GM23338 (cell line): ENCODE measurements around the gene PRDX3. TPM values are rescaled to one million over a fixed set of nuclear protein-coding genes. Genes with fewer than 3 reads are reported as not detected.

Source experiments
- ATAC-seq: fragments of 200-7000 bp; cut with Tn5 transposase; 3 replicates; pipeline ENCODE4 v1.9.1; 2020
- DNase-seq: peaks from one replicate; pipeline ENCODE4 v3.0.0-alpha.2; 2015; ENCODE audit warnings: low spot score
- H2AFZ ChIP-seq: fragments of 200-600 bp; sonication (generic); 2 replicates; pipeline ENCODE4 v1.8.0; 2016; ENCODE audit warnings: antibody characterized with exemption, mild to moderate bottlenecking, moderate library complexity
- H3F3A ChIP-seq: fragments of 200-600 bp; sonication (generic); replicated peaks from 2 replicates; pipeline ENCODE4 v1.8.0; 2017; ENCODE audit warnings: antibody characterized with exemption, mixed run types, low read depth
- H3K27ac ChIP-seq: fragments of 200-600 bp; sonication (generic); 2 replicates; pipeline ENCODE4 v1.6.1; 2016; ENCODE audit warnings: low read depth
- H3K27me3 ChIP-seq: fragments of 200-600 bp; sonication (generic); 2 replicates; pipeline ENCODE4 v1.8.0; 2016; ENCODE audit warnings: mild to moderate bottlenecking, mixed run types, moderate library complexity; ENCODE audit not compliant: insufficient read depth
- H3K36me3 ChIP-seq: fragments of 200-600 bp; sonication (generic); 2 replicates; pipeline ENCODE4 v1.8.0; 2016; ENCODE audit warnings: mild to moderate bottlenecking; ENCODE audit not compliant: insufficient read depth
- H3K4me1 ChIP-seq: fragments of 200-600 bp; sonication (generic); 2 replicates; pipeline ENCODE4 v1.8.0; 2016; ENCODE audit warnings: mild to moderate bottlenecking, moderate library complexity; ENCODE audit not compliant: insufficient read depth
- H3K4me2 ChIP-seq: fragments of 200-600 bp; sonication (generic); 2 replicates; pipeline ENCODE4 v1.7.1; 2017; ENCODE audit warnings: mixed run types
- H3K4me3 ChIP-seq: fragments of 200-600 bp; sonication (generic); 2 replicates; pipeline ENCODE4 v1.6.1; 2016; ENCODE audit warnings: mixed run types
- H3K79me2 ChIP-seq: fragments of 200-600 bp; sonication (generic); replicated peaks from 2 replicates; pipeline ENCODE4 v1.8.0; 2017; ENCODE audit warnings: mild to moderate bottlenecking; ENCODE audit not compliant: insufficient read depth
- H3K9me2 ChIP-seq: fragments of 200-600 bp; sonication (generic); 2 replicates; pipeline ENCODE4 v1.8.0; 2017; ENCODE audit not compliant: insufficient read depth
- H4K20me1 ChIP-seq: fragments of 200-600 bp; sonication (generic); replicated peaks from 2 replicates; pipeline ENCODE4 v1.8.0; 2017; ENCODE audit warnings: mild to moderate bottlenecking; ENCODE audit not compliant: insufficient read depth
- H3K27ac Mint-ChIP-seq: 2 replicates; pipeline ENCODE4 v1.8.0; 2020; ENCODE audit warnings: inconsistent platforms, mild to moderate bottlenecking, moderate library complexity, mixed read lengths
- H3K27me3 Mint-ChIP-seq: 3 replicates; pipeline ENCODE4 v1.8.0; 2022; ENCODE audit warnings: low read depth, mild to moderate bottlenecking, moderate library complexity, mixed read lengths, inconsistent platforms; ENCODE audit not compliant: insufficient read depth, poor library complexity
- H3K36me3 Mint-ChIP-seq: 3 replicates; pipeline ENCODE4 v1.8.0; 2021; ENCODE audit warnings: low read depth, mild to moderate bottlenecking, inconsistent platforms, moderate library complexity, mixed read lengths
- H3K4me1 Mint-ChIP-seq: 3 replicates; pipeline ENCODE4 v1.8.0; 2020; ENCODE audit warnings: mild to moderate bottlenecking, inconsistent platforms, mixed read lengths
- H3K4me3 Mint-ChIP-seq: 3 replicates; pipeline ENCODE4 v1.8.0; 2021; ENCODE audit warnings: moderate library complexity, mild to moderate bottlenecking, inconsistent platforms, mixed read lengths
- H3K9me3 Mint-ChIP-seq: 3 replicates; pipeline ENCODE4 v1.8.0; 2020; ENCODE audit warnings: moderate library complexity, mild to moderate bottlenecking, inconsistent platforms, mixed read lengths
- CREB1 ChIP-seq: fragments of 250-450 bp; sonication (Bioruptor Pico); IDR thresholded peaks from 2 replicates; pipeline ENCODE4 v1.5.0; 2020; ENCODE audit warnings: low read depth, mild to moderate bottlenecking, moderate library complexity
- CTCF ChIP-seq, 2 experiments: fragments of 200-600 bp in 1 of 2; sonication (generic) in 1 of 2; conservative IDR thresholded peaks; 2 replicates each; pipeline versions ENCODE4 v1.5.1 to v1.6.1; 2016 to 2017; ENCODE audit warnings: antibody characterized with exemption in 2 of 2, low read depth in 2 of 2, mild to moderate bottlenecking in 2 of 2, moderate library complexity in 1 of 2
- ETS1 ChIP-seq: IDR thresholded peaks from 2 replicates; pipeline ENCODE4 v1.6.1; 2016; ENCODE audit warnings: antibody characterized with exemption
- EZH2 ChIP-seq: fragments of 200-600 bp; sonication (generic); IDR thresholded peaks from one replicate; pipeline ENCODE4 v1.8.0; 2017; ENCODE audit warnings: antibody characterized with exemption, mild to moderate bottlenecking, low read depth; ENCODE audit not compliant: unreplicated experiment
- EZH2phosphoT487 ChIP-seq: fragments of 200-600 bp; sonication (generic); IDR thresholded peaks from one replicate; pipeline ENCODE4 v1.8.1; 2018; ENCODE audit warnings: antibody characterized with exemption; ENCODE audit not compliant: unreplicated experiment
- JUNB ChIP-seq: IDR thresholded peaks from one replicate; pipeline ENCODE4 v1.6.1; 2016; ENCODE audit warnings: antibody characterized with exemption; ENCODE audit not compliant: unreplicated experiment
- NANOG ChIP-seq: IDR thresholded peaks from 2 replicates; pipeline ENCODE4 v1.6.1; 2016; ENCODE audit warnings: antibody characterized with exemption, borderline replicate concordance
- POLR2AphosphoS5 ChIP-seq: IDR thresholded peaks from 2 replicates; pipeline ENCODE4 v1.6.1; 2016; ENCODE audit warnings: antibody characterized with exemption, low read depth
- STAT1 ChIP-seq: IDR thresholded peaks from one replicate; pipeline ENCODE4 v1.6.1; 2016; ENCODE audit warnings: antibody characterized with exemption; ENCODE audit not compliant: unreplicated experiment
- ZNF114 ChIP-seq: fragments of 250-450 bp; sonication (Bioruptor Pico); IDR thresholded peaks from 2 replicates; pipeline ENCODE4 v1.5.0; 2020; ENCODE audit warnings: mild to moderate bottlenecking, moderate library complexity
- ZNF331 ChIP-seq: fragments of 250-450 bp; sonication (Bioruptor Pico); IDR thresholded peaks from 2 replicates; pipeline ENCODE4 v1.5.0; 2020; ENCODE audit warnings: low read depth, mild to moderate bottlenecking, moderate library complexity
- polyA plus RNA-seq: library from polyadenylated mRNA; unstranded; fragments of >200 nt; fragmentation: Nextera tagmentation; extraction: Ambion mirVana; gene quantifications from 2 replicates; pipeline ENCODE4 v1.2.1, GENCODE V29; 2016
- total RNA-seq: library from RNA; depleted of rRNA; stranded (reverse); fragments of >200 nt; shearing (Covaris generic); gene quantifications from 2 replicates; pipeline ENCODE4 v1.2.3, GENCODE V29; 2014
- TF ChIP-seq, protein P1 (sequence below): IDR thresholded peaks from one replicate; pipeline ENCODE4 v1.6.1; 2018; ENCODE audit warnings: antibody characterized with exemption; ENCODE audit not compliant: unreplicated experiment
- TF ChIP-seq, protein P2 (sequence below): fragments of 250-450 bp; sonication (Bioruptor Pico); IDR thresholded peaks from 2 replicates; pipeline ENCODE4 v1.5.0; 2020; ENCODE audit warnings: mild to moderate bottlenecking, moderate library complexity

PRDX3 gene
- total and polyA plus RNA-seq, 2 experiments from 2014 or later = 275 to 285 TPM

DNA sequence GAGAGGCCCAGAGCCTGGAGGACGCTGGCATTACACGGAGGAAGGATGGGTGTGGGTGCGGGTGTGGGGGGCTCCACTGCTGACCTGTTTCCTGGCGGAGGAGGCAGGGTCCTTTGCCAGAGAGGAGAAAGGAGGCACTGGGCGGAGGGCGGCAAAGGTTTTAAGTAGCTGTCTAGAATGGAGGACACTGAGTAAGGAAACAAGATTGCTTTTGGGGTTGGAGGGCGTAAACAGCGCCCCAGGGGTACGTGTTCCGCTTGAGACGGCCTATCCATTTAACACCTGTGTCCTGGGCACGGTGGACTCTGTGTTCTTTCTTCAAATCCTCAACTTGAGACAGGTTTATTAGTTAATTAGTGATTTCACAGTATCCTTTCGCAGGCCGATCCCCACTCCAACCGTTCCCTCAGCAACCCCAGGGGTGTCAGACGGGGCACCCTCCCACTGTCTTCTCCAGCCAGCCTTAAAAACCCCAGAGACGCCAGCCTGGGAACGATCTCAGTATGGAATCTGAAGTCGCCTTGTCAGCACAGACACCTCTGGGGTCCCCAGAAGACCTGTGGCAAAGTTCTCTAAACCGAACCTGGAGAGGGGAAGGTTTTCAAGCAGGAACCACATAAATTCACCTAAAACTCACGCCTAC lies 37.9 kb downstream of the PRDX3 start:
- Histone ChIP-seq H3K4me1 (no peaks in the 10 kb centered on the region), H3K4me3 (no peak overlapping the region), H3F3A (no peaks in the 10 kb centered on the region), H3K79me2 (no peaks in the 10 kb centered on the region), H4K20me1 (no peaks in the 10 kb centered on the region), H3K27me3 (no peaks in the 10 kb centered on the region), H2AFZ (no peak overlapping the region), H3K4me2 (no peak overlapping the region), H3K27ac (no peak overlapping the region), H3K36me3 (no peaks in the 10 kb centered on the region), H3K9me2 (no peaks in the 10 kb centered on the region)
- Mint-ChIP-seq H3K27me3 (peaks cover 1% of the 10 kb centered on the region), H3K36me3 (peaks cover 15% of the 10 kb centered on the region), H3K4me1 (no peaks in the 10 kb centered on the region), H3K27ac (no peak overlapping the region), H3K4me3 (no peak overlapping the region; the same call in 2 of the 3 replicates), H3K9me3 (peaks cover 3% of the 10 kb centered on the region; the same call in 1 of the 3 replicates)
- TF ChIP-seq STAT1 = no peak
- no peak for TF ChIP-seq EZH2phosphoT487
- no peak for TF ChIP-seq ZNF114 (CRISPR knock-in tag)
- TF ChIP-seq, protein P1, sequence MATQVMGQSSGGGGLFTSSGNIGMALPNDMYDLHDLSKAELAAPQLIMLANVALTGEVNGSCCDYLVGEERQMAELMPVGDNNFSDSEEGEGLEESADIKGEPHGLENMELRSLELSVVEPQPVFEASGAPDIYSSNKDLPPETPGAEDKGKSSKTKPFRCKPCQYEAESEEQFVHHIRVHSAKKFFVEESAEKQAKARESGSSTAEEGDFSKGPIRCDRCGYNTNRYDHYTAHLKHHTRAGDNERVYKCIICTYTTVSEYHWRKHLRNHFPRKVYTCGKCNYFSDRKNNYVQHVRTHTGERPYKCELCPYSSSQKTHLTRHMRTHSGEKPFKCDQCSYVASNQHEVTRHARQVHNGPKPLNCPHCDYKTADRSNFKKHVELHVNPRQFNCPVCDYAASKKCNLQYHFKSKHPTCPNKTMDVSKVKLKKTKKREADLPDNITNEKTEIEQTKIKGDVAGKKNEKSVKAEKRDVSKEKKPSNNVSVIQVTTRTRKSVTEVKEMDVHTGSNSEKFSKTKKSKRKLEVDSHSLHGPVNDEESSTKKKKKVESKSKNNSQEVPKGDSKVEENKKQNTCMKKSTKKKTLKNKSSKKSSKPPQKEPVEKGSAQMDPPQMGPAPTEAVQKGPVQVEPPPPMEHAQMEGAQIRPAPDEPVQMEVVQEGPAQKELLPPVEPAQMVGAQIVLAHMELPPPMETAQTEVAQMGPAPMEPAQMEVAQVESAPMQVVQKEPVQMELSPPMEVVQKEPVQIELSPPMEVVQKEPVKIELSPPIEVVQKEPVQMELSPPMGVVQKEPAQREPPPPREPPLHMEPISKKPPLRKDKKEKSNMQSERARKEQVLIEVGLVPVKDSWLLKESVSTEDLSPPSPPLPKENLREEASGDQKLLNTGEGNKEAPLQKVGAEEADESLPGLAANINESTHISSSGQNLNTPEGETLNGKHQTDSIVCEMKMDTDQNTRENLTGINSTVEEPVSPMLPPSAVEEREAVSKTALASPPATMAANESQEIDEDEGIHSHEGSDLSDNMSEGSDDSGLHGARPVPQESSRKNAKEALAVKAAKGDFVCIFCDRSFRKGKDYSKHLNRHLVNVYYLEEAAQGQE = no peak
- TF ChIP-seq, protein P2, sequence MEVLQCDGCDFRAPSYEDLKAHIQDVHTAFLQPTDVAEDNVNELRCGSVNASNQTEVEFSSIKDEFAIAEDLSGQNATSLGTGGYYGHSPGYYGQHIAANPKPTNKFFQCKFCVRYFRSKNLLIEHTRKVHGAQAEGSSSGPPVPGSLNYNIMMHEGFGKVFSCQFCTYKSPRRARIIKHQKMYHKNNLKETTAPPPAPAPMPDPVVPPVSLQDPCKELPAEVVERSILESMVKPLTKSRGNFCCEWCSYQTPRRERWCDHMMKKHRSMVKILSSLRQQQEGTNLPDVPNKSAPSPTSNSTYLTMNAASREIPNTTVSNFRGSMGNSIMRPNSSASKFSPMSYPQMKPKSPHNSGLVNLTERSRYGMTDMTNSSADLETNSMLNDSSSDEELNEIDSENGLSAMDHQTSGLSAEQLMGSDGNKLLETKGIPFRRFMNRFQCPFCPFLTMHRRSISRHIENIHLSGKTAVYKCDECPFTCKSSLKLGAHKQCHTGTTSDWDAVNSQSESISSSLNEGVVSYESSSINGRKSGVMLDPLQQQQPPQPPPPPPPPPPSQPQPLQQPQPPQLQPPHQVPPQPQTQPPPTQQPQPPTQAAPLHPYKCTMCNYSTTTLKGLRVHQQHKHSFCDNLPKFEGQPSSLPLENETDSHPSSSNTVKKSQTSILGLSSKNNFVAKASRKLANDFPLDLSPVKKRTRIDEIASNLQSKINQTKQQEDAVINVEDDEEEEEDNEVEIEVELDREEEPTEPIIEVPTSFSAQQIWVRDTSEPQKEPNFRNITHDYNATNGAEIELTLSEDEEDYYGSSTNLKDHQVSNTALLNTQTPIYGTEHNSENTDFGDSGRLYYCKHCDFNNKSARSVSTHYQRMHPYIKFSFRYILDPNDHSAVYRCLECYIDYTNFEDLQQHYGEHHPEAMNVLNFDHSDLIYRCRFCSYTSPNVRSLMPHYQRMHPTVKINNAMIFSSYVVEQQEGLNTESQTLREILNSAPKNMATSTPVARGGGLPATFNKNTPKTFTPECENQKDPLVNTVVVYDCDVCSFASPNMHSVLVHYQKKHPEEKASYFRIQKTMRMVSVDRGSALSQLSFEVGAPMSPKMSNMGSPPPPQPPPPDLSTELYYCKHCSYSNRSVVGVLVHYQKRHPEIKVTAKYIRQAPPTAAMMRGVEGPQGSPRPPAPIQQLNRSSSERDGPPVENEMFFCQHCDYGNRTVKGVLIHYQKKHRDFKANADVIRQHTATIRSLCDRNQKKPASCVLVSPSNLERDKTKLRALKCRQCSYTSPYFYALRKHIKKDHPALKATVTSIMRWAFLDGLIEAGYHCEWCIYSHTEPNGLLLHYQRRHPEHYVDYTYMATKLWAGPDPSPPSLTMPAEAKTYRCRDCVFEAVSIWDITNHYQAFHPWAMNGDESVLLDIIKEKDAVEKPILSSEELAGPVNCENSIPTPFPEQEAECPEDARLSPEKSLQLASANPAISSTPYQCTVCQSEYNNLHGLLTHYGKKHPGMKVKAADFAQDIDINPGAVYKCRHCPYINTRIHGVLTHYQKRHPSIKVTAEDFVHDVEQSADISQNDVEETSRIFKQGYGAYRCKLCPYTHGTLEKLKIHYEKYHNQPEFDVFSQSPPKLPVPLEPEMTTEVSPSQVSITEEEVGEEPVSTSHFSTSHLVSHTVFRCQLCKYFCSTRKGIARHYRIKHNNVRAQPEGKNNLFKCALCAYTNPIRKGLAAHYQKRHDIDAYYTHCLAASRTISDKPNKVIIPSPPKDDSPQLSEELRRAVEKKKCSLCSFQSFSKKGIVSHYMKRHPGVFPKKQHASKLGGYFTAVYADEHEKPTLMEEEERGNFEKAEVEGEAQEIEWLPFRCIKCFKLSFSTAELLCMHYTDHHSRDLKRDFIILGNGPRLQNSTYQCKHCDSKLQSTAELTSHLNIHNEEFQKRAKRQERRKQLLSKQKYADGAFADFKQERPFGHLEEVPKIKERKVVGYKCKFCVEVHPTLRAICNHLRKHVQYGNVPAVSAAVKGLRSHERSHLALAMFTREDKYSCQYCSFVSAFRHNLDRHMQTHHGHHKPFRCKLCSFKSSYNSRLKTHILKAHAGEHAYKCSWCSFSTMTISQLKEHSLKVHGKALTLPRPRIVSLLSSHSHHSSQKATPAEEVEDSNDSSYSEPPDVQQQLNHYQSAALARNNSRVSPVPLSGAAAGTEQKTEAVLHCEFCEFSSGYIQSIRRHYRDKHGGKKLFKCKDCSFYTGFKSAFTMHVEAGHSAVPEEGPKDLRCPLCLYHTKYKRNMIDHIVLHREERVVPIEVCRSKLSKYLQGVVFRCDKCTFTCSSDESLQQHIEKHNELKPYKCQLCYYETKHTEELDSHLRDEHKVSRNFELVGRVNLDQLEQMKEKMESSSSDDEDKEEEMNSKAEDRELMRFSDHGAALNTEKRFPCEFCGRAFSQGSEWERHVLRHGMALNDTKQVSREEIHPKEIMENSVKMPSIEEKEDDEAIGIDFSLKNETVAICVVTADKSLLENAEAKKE (CRISPR knock-in tag) = no peak
- no peak for TF ChIP-seq JUNB
- TF ChIP-seq CREB1 (CRISPR knock-in tag) = no peak
- TF ChIP-seq ZNF331 = no peak
- TF ChIP-seq EZH2 = no peak
- TF ChIP-seq CTCF (conservative IDR thresholded peaks at IDR 0.05; ENCODE audit: low read depth in 2 of 2) = no peak
- no peak for TF ChIP-seq ETS1
- TF ChIP-seq NANOG = no peak
- no peak for TF ChIP-seq POLR2AphosphoS5
- DNase-seq (no peak), ATAC-seq (no peak)
